ENCODE results near the gene EXOC1.

The EXOC1 gene

DNA sequence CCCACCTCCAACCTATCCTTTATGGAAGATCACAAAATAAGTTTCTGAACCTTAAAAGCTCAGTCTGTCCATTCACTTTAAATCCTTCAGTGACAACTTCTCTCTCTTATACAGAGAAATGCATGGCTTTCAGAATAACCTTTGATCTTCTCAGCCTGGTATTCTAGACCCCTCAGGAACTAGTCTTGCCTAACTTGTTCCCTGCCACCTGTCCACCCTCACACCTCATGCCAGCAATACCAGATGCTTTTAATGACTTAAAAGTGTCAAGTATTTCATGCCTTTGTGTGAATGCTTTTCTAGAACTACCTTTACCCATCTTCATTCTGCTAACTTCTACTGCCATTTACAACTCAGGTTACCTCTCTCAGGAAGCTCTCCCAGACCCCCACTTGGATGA is 26.5 kb upstream of the EXOC1 start:
- Histone ChIP-seq H3K4me3 (ENCODE audit: low read length) (no peak overlapping the region), H3K27me3 (ENCODE audit: control insufficient read depth, low read length) (no peaks in the 10 kb centered on the region), H3K4me1 (ENCODE audit: control insufficient read depth, low read length) (no peaks in the 10 kb centered on the region), H4K20me1 (ENCODE audit: control insufficient read depth, insufficient read depth, low read depth, low read length) (no peaks in the 10 kb centered on the region), H3K9me3 (ENCODE audit: control insufficient read depth, insufficient read depth, low read length) (no peaks in the 10 kb centered on the region), H3K27ac (ENCODE audit: low read depth, low read length) (no peak overlapping the region), H3K9me2 (replicated peaks; ENCODE audit: control insufficient read depth, low read length) (no peaks in the 10 kb centered on the region), H3K4me2 (ENCODE audit: low read length) (no peak overlapping the region), H3K79me2 (ENCODE audit: control insufficient read depth, low read length) (no peaks in the 10 kb centered on the region), H3K36me3 (ENCODE audit: control insufficient read depth, low read length) (no peaks in the 10 kb centered on the region), H3F3A (ENCODE audit: control insufficient read depth, insufficient read depth) (no peaks in the 10 kb centered on the region)
- TF ChIP-seq, protein P1, sequence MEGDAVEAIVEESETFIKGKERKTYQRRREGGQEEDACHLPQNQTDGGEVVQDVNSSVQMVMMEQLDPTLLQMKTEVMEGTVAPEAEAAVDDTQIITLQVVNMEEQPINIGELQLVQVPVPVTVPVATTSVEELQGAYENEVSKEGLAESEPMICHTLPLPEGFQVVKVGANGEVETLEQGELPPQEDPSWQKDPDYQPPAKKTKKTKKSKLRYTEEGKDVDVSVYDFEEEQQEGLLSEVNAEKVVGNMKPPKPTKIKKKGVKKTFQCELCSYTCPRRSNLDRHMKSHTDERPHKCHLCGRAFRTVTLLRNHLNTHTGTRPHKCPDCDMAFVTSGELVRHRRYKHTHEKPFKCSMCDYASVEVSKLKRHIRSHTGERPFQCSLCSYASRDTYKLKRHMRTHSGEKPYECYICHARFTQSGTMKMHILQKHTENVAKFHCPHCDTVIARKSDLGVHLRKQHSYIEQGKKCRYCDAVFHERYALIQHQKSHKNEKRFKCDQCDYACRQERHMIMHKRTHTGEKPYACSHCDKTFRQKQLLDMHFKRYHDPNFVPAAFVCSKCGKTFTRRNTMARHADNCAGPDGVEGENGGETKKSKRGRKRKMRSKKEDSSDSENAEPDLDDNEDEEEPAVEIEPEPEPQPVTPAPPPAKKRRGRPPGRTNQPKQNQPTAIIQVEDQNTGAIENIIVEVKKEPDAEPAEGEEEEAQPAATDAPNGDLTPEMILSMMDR (IDR thresholded peaks at IDR 0.05; ENCODE audit: low read depth, low read length, poor library complexity, severe bottlenecking): no peak

DNA sequence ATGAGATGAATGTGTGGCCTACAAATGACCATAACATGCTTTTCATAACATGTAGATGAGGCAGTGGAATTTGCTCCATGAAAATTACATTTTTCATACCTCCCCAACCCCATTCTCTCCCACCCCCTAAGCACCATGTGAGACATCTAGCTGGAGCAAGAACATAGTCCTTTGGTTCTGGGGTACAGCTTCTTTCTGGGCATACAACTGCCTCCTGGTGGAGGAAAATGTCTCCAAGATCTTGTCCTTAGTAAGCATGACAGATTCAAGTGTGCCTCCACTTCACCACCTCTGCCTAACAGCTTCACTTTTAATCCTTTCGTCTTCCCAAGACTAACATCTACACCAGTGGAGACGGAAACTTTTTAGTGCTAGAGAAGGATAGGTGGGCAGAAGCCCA is 25.9 kb upstream of the EXOC1 start:
- Histone ChIP-seq H3K79me2 (ENCODE audit: control insufficient read depth, low read length) (no peaks in the 10 kb centered on the region), H3K9me3 (ENCODE audit: control insufficient read depth, insufficient read depth, low read length) (no peaks in the 10 kb centered on the region), H3F3A (ENCODE audit: control insufficient read depth, insufficient read depth) (no peaks in the 10 kb centered on the region), H3K27me3 (ENCODE audit: control insufficient read depth, low read length) (no peaks in the 10 kb centered on the region), H3K27ac (ENCODE audit: low read depth, low read length) (no peak overlapping the region), H3K4me1 (ENCODE audit: control insufficient read depth, low read length) (no peaks in the 10 kb centered on the region), H3K9me2 (replicated peaks; ENCODE audit: control insufficient read depth, low read length) (no peaks in the 10 kb centered on the region), H3K36me3 (ENCODE audit: control insufficient read depth, low read length) (no peaks in the 10 kb centered on the region), H3K4me2 (ENCODE audit: low read length) (no peak overlapping the region), H4K20me1 (ENCODE audit: control insufficient read depth, insufficient read depth, low read depth, low read length) (no peaks in the 10 kb centered on the region), H3K4me3 (ENCODE audit: low read length) (no peak overlapping the region)
- TF ChIP-seq EZH2phosphoT487 (IDR thresholded peaks at IDR 0.05; ENCODE audit: borderline replicate concordance, low read length): no peak
- TF ChIP-seq, protein P1 (IDR thresholded peaks at IDR 0.05; ENCODE audit: low read depth, low read length, poor library complexity, severe bottlenecking): no peak

DNA sequence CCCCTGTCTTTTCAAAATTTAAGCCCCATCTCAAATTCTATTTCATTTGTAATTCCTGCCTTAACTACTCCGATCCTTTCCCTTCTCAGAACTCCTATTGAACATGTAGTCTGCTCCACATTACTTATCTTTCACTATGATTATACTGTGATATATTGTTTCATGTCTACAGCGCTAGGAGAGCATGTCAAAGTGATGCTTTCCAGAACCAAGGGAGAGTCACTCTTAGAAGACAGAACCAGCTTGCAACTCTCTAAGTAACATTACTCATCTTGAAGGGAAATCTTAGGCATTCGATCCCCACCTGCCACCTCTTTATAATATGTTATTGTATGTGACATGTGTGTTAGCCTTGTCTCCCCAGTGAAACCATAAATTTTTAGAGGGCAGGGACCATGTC is 23.4 kb upstream of the EXOC1 start:
- Histone ChIP-seq H3K27me3 (ENCODE audit: control insufficient read depth, low read length) (no peaks in the 10 kb centered on the region), H3K9me3 (ENCODE audit: control insufficient read depth, insufficient read depth, low read length) (no peaks in the 10 kb centered on the region), H3F3A (ENCODE audit: control insufficient read depth, insufficient read depth) (no peaks in the 10 kb centered on the region), H4K20me1 (ENCODE audit: control insufficient read depth, insufficient read depth, low read depth, low read length) (no peaks in the 10 kb centered on the region), H3K4me2 (ENCODE audit: low read length) (no peak overlapping the region), H3K79me2 (ENCODE audit: control insufficient read depth, low read length) (no peaks in the 10 kb centered on the region), H3K36me3 (ENCODE audit: control insufficient read depth, low read length) (no peaks in the 10 kb centered on the region), H3K4me3 (ENCODE audit: low read length) (no peak overlapping the region), H3K27ac (ENCODE audit: low read depth, low read length) (no peak overlapping the region), H3K4me1 (ENCODE audit: control insufficient read depth, low read length) (no peaks in the 10 kb centered on the region), H3K9me2 (replicated peaks; ENCODE audit: control insufficient read depth, low read length) (no peaks in the 10 kb centered on the region)
- TF ChIP-seq, protein P1 (IDR thresholded peaks at IDR 0.05; ENCODE audit: low read depth, low read length, poor library complexity, severe bottlenecking): no peak

DNA sequence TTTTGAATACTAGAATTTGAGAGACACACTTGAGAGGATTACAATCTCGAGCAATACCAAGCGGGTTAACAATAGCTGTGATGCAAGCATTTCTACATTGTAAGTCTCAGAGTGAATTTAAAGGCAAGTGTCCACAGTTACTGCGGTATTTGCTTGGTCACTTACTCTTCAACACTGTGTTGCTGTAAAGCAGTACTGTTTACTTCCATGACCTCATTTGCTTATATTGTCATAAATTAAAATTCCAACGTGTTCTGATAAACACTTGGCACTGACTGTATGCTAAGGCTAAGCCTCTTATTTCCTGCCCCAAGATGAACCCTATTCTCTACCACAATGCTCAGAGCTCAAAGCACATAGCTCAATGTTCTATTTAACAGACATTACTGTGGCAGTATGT is 22.7 kb upstream of the EXOC1 start:
- H3K36me3 ChIP-seq (ENCODE audit: control insufficient read depth, low read length): no peaks in the 10 kb centered on the region
- H3K4me2 ChIP-seq (ENCODE audit: low read length): no peak overlapping the region
- H3K79me2 ChIP-seq (ENCODE audit: control insufficient read depth, low read length): no peaks in the 10 kb centered on the region
- no peaks in the 10 kb centered on the region for H3K27me3 ChIP-seq (ENCODE audit: control insufficient read depth, low read length)
- H3K9me3 ChIP-seq (ENCODE audit: control insufficient read depth, insufficient read depth, low read length): no peaks in the 10 kb centered on the region
- no peaks in the 10 kb centered on the region for H4K20me1 ChIP-seq (ENCODE audit: control insufficient read depth, insufficient read depth, low read depth, low read length)
- no peak for TF ChIP-seq EZH2phosphoT487 (IDR thresholded peaks at IDR 0.05; ENCODE audit: borderline replicate concordance, low read length)
- TF ChIP-seq, protein P1 (IDR thresholded peaks at IDR 0.05; ENCODE audit: low read depth, low read length, poor library complexity, severe bottlenecking): no peak
- H3K4me3 ChIP-seq (ENCODE audit: low read length): no peak overlapping the region
- H3F3A ChIP-seq (ENCODE audit: control insufficient read depth, insufficient read depth): no peaks in the 10 kb centered on the region
- H3K4me1 ChIP-seq (ENCODE audit: control insufficient read depth, low read length): no peaks in the 10 kb centered on the region
- H3K27ac ChIP-seq (ENCODE audit: low read depth, low read length): no peak overlapping the region
- H3K9me2 ChIP-seq (replicated peaks; ENCODE audit: control insufficient read depth, low read length): no peaks in the 10 kb centered on the region
